K562 (cell line): ENCODE data around the gene KCNN3. TPM values are rescaled to one million over a fixed set of nuclear protein-coding genes. Genes with fewer than 3 reads are reported as not detected.

ENCODE experiments used
- ARID3A ChIP-seq: IDR thresholded peaks from 2 replicates; pipeline ENCODE4 v1.6.1; 2012; ENCODE audit warnings: low read depth, low read length, improper control_type of control experiment, borderline replicate concordance
- CTCFL ChIP-seq: IDR thresholded peaks from 2 replicates; pipeline ENCODE4 v1.6.1; 2011; ENCODE audit warnings: borderline replicate concordance, low read depth, mild to moderate bottlenecking, moderate library complexity, low read length; ENCODE audit not compliant: insufficient read depth, poor library complexity, severe bottlenecking
- IRF2 ChIP-seq: sonication (generic); formaldehyde crosslinking; IDR thresholded peaks from 2 replicates; pipeline ENCODE4 v1.8.1; 2022; ENCODE audit warnings: mild to moderate bottlenecking, missing genetic modification reagents
- NR2C1 ChIP-seq, 2 experiments: fragments of 450-650 bp; IDR thresholded peaks; 2 replicates each; pipeline ENCODE4 v1.6.1; 2017; ENCODE audit warnings: mild to moderate bottlenecking in 2 of 2, antibody characterized with exemption in 1 of 2, inconsistent platforms in 1 of 2, missing compliant biosample characterization in 1 of 2, missing genetic modification characterization in 1 of 2
- RAD21 ChIP-seq, 2 experiments: fragments of 250-450 bp in 1 of 2; fragments of 450-650 bp in 1 of 2; sonication (Bioruptor Pico) in 1 of 2; formaldehyde crosslinking in 1 of 2; IDR thresholded peaks in 1 of 2; conservative IDR thresholded peaks in 1 of 2; 2 replicates each; pipeline versions ENCODE4 v1.4.0 to v1.8.0; 2020 to 2022; ENCODE audit warnings: mild to moderate bottlenecking in 2 of 2, moderate library complexity in 1 of 2
- TFE3 ChIP-seq: fragments of 450-650 bp; formaldehyde crosslinking; IDR thresholded peaks from 2 replicates; pipeline ENCODE4 v1.4.0; 2020; ENCODE audit warnings: mild to moderate bottlenecking, mixed read lengths
- polyA plus RNA-seq, 8 experiments: library from polyadenylated mRNA; depleted of rRNA in 4 of 8; stranded (reverse) in 5 of 8; unstranded in 3 of 8; fragments of >200 nt; fragmentation: Nextera tagmentation in 2 of 8; fragmentation: Illumina TruSeq in 1 of 8; extraction: Ambion mirVana in 2 of 8; extraction: Trizol in 1 of 8; gene quantifications; 2 replicates each; pipeline versions ENCODE4 v1.2.1 to v1.2.3, GENCODE V29; 2011 to 2014; ENCODE audit warnings: inconsistent platforms in 1 of 8, missing spikeins in 1 of 8
- total RNA-seq, 7 experiments: library from RNA; depleted of rRNA in 6 of 7; stranded (reverse); fragments of >200 nt in 6 of 7; fragmentation: Illumina TruSeq in 2 of 7; extraction: Trizol in 2 of 7; gene quantifications; 2 replicates each; pipeline versions ENCODE4 v1.2.1 to v1.2.3, GENCODE V29; 2011 to 2021; ENCODE audit warnings: low replicate concordance in 1 of 7

KCNN3 gene
- total and polyA plus RNA-seq, 9 of the 15 experiments (the other 6 are each of a cell fraction or from before 2014, with no cell fraction given), result 0.02 to 0.03 TPM; not detected in 7

- TF ChIP-seq IRF2 (CRISPR knock-in tag) (no peak), CTCFL (peak; percentile 65), NR2C1 (IDR thresholded peaks at IDR 0.05) (peak; percentile 35; the same call in 1 of the 2 replicates), NR2C1 (tag; IDR thresholded peaks at IDR 0.05) (no peak), TFE3 (no peak), ARID3A (no peak), RAD21 (CRISPR knock-in tag; conservative IDR thresholded peaks at IDR 0.05 in 1 of 2, IDR thresholded peaks at IDR 0.05 in 1 of 2) (peak in 1 of 2 experiments; percentile 49; a peak in 2 of 4 replicates)
- TF ChIP-seq, all 486 proteins: peak for 8
Measured at GRCh38 chr1:154741741-154742495, 128.2 kb downstream of the KCNN3 start (continued).
